ENCODE measurements around the gene TNNT1.
"Not testable (repeated sequence)": the region's sequence is repeated elsewhere in the genome, so short reads cannot be mapped to it uniquely, and the experiment has no call there.

The TNNT1 gene

GRCh38 chr19:55112777-55113569, 36.0 kb downstream of the TNNT1 start:
- no peak for DNase-seq (ENCODE audit: insufficient read length, low spot score)

DNA sequence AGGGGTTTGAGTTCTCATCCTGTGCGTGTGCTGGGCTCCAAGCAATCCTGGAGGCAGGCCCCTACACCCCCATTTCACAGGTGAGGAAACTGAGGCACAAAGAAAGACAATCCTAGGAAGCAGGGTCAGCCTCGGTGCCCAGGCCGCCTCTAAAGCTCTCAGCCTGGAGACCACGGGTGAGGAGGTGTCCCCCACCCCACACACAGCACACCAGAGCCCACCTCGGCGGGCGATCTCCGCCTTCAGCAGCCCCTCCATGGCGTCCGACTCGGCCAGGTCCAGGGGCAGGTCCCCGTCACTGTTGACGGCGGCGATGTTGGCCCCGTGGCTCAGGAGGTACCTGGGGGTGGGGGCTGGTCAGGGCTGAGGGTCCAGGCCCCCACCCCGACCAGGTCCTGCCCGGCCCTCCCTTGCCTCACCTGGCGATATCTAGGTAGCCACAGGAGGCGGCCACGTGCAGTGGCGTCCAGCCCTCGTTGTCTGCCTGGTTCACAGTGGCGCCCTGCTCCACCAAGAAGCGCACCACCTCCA, 36.7 kb downstream of the TNNT1 start:
- FAIRE-seq (no peak), DNase-seq (ENCODE audit: insufficient read length, low spot score) (no peak)

More at GRCh38 chr19:55112777-55113569, 36.0 kb downstream of the TNNT1 start:
- no peak for FAIRE-seq

- FAIRE-seq, result no peak
- DNase-seq (ENCODE audit: insufficient read length, low spot score), result no peak
These were observed 37.7 kb downstream of the TNNT1 start for GRCh38 chr19:55111238-55111831.

DNA sequence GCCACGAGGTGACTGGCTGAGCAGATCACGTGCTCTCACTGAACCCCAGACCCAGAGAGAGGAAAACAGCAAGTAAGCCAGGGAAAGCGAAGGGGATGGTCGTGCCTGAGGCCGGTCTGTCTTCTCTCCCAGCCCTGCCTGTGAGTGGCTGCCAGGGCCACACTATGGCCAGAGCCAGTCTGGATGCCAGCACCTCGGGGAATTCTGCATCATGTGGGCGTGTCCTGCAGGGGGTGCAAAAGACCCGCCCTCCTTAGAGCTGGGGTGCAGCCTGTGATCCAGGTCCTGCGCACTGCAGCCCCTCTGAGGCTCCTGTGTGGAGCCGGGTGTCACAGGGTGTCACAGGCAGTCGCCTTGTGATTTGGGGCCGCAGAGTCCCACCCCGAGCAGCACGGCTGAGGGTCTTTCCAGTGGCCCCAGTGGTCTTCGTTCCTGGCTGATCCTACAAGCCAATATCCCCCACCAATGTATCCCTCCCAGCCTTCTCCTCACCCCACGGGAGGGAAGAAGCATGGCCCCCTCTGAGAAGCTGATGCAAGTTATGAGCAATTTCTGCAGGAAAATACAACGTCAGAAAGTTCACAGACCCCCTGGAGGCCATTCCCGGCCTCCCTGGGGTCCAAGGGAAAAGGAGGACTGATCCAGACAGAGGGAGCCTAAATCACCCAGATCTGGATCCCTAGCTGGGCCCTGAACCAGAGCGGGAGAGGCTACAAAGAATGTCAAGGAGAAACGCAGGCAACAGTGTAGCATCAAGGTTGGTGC, 39.3 kb downstream of the TNNT1 start:
- no peak for FAIRE-seq

GRCh38 chr19:55107252-55107651, 41.8 kb downstream of the TNNT1 start:
- not testable (repeated sequence) for FAIRE-seq; DNase-seq (ENCODE audit: insufficient read length, low spot score)

More for the DNA sequence above, 39.3 kb downstream of the TNNT1 start:
- no peak for DNase-seq (ENCODE audit: insufficient read length, low spot score)

GRCh38 chr19:55106591-55106990, 42.4 kb downstream of the TNNT1 start:
- DNase-seq (ENCODE audit: insufficient read length, low spot score) (no peak), FAIRE-seq (no peak)

- FAIRE-seq (no peak), DNase-seq (ENCODE audit: insufficient read length, low spot score) (no peak)
These were observed 43.8 kb downstream of the TNNT1 start for GRCh38 chr19:55105237-55105636.

DNA sequence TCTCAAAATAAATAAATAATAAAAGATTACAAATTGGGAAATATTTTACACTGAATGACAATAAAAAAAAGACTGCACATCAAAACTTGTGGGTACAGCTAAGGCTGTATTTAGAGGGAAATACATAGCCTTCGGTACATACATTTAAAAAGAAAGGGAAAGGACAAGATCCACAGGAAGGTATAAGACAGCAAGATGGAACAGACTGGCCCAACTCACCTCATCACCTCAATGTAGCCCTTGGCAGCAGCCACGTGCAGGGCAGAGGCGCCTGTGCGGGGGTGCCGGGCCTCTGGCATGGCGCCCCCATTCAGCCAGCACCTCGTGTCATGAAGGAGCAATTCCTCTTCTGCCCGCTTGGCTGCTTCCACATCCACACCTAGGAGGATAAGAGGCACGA, 45.8 kb downstream of the TNNT1 start:
- FAIRE-seq (no peak), DNase-seq (ENCODE audit: insufficient read length, low spot score) (no peak)

DNA sequence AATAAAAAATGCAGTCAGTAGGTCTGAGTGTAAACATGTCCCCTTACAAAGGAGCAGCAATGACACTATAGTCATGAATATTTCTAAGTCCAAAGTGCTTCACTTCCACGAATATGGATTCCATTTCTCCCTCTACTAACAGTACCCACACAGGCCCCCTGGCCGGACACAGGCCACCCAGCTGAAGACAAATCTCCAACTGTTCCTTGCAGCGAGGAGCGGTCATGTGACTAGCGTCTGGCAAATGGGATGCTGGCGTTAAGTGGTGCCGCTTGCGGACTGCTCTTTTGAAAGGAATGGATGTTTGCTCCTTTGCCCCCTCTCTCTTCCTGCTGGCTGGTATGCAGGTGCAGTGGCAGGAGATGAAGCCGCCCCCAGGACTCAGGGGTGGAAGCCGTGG, 47.7 kb downstream of the TNNT1 start:
- FAIRE-seq, result no peak

GRCh38 chr19:55099557-55100506, 49.2 kb downstream of the TNNT1 start:
- DNase-seq (ENCODE audit: insufficient read length, low spot score), result no peak
- FAIRE-seq, result peak; percentile 26

More for the DNA sequence above, 47.7 kb downstream of the TNNT1 start:
- no peak for DNase-seq (ENCODE audit: insufficient read length, low spot score)

- FAIRE-seq, result no peak
- DNase-seq (ENCODE audit: insufficient read length, low spot score), result no peak
These were observed 50.1 kb downstream of the TNNT1 start for GRCh38 chr19:55098716-55099556.

DNA sequence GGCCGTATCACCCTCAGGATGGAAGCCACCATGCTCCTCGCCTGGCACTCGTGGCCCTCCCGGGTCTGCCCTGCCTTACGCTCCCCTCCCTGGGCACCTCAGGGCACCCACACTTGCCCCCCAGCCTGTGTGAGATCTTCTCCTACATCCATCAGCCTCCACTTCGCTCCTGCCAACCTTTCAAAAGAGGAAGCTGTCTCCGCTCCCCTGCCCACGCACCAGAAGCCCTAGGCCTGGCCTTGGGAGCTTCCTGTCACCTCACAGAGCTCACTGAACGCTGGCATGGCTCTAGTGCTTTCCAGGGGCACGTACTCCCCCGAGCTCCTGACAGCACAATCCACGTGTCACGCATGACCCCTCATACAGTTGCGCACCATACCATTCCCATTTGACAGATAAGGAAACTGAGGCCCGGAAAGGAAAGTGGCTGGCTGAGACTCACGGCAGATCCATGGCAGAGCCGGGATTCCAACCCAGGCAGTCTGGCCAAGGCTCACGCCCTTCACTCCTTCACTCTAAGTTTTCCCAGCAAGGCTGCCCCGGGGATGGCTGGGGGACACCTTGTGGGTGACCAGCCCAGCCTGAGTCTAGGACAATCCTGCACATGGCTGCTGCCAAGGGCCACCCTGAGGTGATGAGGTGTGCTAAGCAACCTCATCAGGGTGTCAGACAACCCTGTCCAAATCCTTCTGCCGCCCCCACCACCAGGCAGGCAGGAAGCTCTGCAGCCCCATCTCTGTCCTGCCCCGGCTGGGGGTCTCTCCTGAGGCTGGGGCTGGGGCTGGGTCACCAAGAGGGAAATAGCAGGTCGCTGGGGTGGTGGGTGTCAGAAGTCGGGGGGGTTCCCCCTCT, 50.9 kb downstream of the TNNT1 start:
- no peak for FAIRE-seq
- no peak for DNase-seq (ENCODE audit: insufficient read length, low spot score)

- no peak for FAIRE-seq
- DNase-seq (ENCODE audit: insufficient read length, low spot score), result no peak
These were observed 52.8 kb downstream of the TNNT1 start for GRCh38 chr19:55096061-55096701.

DNA sequence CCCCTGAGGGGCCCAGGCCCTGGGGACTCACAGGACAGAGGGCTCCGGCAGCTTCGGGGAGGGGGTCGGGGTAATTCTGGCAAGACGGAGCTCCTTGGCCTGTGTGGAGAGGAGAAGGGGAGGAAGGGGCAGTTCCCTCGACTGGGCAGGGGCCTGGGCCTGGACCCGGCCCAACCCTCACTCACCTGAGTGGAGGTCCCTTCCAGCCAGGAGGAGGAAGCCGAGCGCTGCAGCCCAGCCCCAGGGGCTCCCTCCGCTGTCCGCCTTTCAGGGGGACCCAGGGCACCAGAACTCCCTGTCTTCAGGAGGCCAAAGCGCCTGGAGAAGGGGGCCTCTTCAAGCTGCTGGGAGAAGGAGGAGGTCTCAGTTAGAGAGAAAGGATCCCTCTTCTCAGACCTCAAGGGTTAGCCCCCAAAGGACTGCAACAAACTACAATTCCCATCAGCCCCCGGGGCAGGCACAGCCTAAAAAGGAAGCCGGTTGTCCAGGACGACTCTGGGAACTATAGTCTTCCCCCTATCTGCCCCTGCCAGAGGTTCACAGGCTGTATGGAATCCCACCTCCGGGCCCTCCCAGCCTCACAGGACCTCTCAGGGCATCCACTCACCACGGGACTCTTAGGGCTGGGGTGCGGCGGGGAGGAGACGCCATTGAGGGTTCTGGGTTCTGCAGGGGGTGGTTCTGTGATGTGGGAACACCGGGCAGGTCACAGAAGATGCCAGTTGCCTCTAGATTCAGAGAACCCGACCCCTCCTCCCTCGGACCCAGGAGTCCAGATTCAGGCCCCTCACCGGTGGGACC, 53.5 kb downstream of the TNNT1 start:
- FAIRE-seq, result no peak
- DNase-seq (ENCODE audit: insufficient read length, low spot score), result no peak

GRCh38 chr19:55094456-55095259, 54.3 kb downstream of the TNNT1 start:
- FAIRE-seq, result no peak

More at GRCh38 chr19:55094456-55095259, 54.3 kb downstream of the TNNT1 start:
- DNase-seq (ENCODE audit: insufficient read length, low spot score), result no peak

Measured in HTR-8/SVneo (cell line).